ENCODE results near the gene DNAH10.

DNA sequence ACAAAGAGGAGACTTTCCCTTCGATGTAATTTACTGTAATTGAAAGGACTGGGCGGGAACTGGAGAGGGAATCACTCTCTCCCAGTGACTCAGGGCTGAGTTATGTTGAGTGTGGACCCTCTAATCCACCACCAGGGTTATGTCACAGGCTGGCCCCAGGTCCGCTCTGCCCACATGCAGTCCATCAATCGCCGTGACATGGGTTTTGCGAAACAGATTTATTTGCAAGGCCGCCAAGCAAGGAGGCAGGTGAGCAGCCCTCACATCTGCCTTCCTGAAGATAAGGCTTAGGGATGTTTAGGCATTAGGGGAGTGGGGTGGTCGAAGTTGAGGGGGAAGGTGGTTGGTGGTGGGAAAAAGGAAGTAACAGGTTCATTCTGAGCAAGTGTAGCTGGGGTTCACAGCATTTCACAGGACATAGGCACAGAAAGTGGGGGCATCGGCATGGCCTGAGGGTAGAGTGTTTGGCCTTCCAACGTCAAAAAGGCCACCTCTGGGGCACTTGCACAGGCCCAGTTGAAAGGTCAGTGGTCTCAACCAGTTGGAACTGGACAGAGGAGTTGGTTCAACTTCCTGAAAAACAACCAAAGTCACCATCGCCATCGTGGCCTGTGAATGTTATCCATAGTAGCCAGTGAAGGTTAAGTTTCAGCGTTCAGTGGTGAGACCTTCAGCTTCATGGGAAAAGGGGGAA, 66.9 kb downstream of the DNAH10 start:
- no peak for TF ChIP-seq POLR2A (IDR thresholded peaks at IDR 0.05)
- no peak for TF ChIP-seq CTCF (IDR thresholded peaks at IDR 0.05)
- TF ChIP-seq POLR2AphosphoS5 (IDR thresholded peaks at IDR 0.05): no peak
